Erythroblast (primary cell): ENCODE results near the gene APBA1.

Experiments used
- DNase-seq, 2 experiments: peaks; one replicate each; lab custom pipeline; 2025; lab: John Stamatoyannopoulos, UW
- GATA1 ChIP-seq: IDR thresholded peaks from 2 replicates; pipeline ENCODE4 v1.6.1; 2011; ENCODE audit warnings: low read depth, mild to moderate bottlenecking, control low read depth, low read length, moderate library complexity
- POLR2A ChIP-seq: IDR thresholded peaks from 2 replicates; pipeline ENCODE4 v1.6.1; 2011; ENCODE audit warnings: mild to moderate bottlenecking, low read length

APBA1 gene

DNA sequence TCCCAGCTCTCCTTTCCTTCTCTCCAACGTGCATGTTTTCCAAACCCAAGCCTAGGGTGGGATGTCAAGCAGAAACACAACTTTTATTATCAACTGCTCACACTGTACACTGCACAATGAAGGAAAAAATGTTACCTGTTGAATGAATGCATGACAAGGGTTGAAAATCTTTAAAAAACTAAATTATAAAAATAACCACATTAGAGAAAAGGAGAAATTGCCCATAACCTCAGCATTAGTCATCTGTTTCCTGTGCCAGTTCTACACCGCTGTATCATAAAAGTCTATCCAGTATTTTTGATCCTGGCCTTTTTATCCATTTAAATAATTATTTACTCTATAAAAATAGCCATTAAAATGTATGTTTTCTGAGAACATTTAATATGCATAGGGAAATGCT lies 101.1 kb downstream of the APBA1 start:
- TF ChIP-seq POLR2A, result no peak

DNA sequence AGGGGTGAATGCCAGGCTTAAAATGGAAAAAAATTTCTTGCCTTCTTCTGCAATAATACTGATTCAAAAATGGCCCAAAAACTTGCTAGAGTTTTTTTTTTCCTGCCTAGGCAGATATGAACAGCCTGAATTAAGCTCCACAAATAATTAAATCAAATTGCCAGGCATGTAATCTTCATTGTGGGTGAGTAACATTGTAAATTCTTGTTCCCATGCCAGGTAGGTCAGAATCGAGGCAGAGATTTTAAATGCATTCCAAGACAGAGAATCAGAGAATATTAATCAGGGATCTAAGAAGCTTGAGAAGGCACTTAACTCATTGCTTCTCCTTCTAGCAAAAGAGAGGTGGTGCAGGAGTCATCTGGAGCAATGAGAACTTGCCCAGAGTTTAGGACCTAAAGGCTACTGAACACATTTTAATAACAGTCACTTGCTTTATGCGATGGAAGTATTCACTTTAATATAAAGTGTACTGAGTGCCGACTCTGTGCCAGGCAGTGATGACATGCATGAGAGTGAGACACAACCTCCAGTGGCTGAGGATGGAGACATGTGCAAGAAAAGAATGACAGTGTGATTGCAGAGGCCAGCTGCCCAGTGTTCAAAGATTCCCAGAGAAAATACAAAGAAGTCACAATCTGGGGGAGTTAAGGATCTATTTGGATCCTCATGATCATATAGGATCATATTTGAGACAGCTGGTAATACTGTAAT lies 102.3 kb downstream of the APBA1 start:
- no peak for TF ChIP-seq POLR2A
- no peak for TF ChIP-seq GATA1
- no peak for DNase-seq

More for the DNA sequence above, 101.1 kb downstream of the APBA1 start:
- no peak for DNase-seq

DNA sequence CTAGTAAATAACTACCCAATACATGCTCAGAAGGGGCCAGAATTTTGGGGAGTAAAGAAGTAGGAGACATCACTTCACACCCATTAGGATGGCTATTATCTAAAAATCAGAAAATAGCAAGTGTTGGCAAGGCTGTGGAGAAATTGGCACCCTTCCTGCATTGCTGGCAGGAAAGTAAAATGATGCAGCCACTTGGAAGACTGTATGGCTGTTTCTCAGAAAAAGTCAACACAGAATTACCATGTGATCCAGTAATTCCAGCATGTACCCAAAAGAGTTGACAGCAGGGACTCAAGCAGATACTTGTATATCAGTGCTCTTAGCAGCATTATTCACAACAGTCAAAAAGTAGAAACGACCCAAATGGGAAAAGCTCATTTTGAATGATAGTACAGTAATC lies 107.6 kb downstream of the APBA1 start:
- no peak for TF ChIP-seq GATA1
- no peak for TF ChIP-seq POLR2A
- no peak for DNase-seq

DNA sequence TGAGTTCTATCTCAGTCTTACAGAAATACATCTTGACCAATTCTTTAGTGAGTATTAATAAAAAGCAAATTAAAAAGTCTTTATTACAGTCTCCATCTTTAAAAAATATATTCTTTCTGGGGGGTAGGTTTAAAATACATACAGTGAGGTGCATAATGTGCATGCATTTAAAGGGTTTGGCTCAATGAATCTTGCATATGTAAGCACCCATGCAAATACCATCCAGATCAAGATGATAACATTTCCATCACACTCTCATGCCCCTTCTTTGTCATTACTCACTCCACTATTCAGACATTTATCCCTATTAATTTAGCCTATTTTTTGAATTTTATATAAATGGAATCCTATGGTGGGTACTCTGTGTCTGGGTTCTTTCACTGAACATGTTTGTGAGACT lies 113.0 kb downstream of the APBA1 start:
- TF ChIP-seq POLR2A (no peak), GATA1 (no peak)

DNA sequence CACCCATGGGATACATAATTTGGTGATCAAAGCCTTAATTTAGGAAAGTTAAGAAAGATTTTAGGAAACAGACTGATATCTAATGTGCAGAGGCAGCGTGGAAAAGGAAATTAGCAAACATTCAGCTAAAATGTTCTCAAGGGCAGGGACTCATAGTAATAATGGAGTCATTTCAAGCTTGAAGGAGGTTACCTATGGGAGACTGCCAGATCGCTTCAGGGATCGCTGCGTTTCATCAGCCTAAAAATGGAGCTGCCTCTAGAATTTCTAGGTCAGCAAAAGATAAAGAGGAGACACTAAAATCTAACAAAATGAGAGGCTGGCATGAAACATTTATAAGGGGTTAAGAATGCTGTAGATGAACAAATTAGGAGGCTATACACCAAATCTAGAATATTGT lies 115.5 kb downstream of the APBA1 start:
- no peak for DNase-seq
- no peak for TF ChIP-seq GATA1
- no peak for TF ChIP-seq POLR2A

More for the DNA sequence above, 113.0 kb downstream of the APBA1 start:
- DNase-seq, result no peak

DNA sequence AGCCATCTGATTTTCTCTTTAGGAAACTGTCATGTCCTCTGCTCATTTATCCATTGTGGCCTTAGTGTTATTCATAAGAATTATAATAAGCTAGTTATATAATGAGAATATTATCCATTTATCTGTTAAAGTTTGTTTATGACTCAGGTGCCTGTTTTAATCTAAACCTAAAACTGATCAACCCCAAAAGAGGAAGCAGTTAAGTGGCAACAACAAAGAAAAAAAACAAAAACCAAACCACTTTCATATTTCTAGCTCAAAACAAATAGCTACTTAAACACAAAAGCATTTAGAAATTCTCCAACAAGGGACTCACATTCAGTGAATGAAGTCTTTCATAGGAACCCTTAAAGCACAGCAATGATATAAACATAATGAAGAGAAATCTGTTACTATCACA lies 116.4 kb downstream of the APBA1 start:
- TF ChIP-seq POLR2A (no peak), GATA1 (no peak)
- DNase-seq, result no peak

DNA sequence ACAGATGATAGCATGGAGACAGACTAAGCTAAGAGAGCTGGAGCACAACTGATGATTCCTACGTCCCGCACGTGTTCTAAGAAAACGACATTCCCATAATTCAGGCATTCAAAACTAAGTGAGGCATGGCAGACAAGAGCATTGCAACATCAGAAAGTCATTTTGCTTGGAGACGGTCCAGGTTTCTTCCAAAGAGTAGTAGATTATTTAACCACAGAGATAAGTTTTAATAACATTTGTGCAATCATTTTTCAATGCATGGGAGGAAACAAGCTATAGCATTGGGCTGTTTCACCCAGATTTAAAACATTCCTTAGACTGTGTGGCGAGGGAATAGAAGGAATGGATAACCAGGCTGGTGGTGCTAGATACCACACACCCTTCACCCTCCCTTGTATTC lies 117.2 kb downstream of the APBA1 start:
- peak in 1 of 2 experiments; percentile 25 for DNase-seq
- TF ChIP-seq GATA1 (no peak), POLR2A (no peak)

DNA sequence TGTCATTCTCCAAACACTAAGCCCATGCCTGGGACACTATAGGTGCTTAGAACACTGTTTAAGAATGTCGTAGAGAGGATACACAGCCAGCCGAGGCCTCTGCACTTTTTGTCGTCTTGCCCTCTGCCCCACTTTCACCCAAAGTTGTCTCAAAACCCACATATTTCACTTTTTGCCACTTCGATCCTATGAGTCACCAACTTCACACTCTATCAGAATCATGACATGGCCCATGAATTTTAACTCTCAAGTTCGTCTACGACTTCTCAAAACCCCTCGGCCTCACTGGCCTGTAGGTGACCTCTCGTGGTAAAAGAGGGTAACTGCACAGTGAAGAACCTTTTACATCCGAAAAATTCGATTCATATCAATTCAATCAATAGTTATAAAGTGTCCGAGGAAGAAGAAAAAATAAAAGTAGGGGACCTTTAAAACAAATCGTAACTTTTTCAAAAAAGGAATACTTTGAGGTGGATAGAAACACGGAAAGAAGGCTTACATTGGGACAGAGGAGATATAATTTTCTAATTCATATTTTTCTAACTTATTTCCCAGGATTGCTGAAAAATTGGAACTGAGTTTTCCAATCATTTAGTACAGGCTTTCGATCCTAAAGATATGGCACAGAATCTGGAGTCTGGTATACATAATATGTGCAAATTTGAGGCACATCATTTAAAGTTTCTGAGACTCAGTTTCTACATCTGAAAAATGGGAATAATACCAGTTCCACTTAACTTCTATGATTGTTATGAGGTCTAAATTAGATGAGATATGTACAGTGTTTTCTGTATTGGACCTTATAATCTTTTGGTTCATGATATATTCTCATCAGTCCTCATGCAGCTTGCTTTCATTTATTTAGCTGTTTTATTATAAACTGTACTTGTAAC lies 122.6 kb downstream of the APBA1 start:
- TF ChIP-seq GATA1, result no peak
- no peak for TF ChIP-seq POLR2A
- peak; percentile 38 to 63 for DNase-seq

DNA sequence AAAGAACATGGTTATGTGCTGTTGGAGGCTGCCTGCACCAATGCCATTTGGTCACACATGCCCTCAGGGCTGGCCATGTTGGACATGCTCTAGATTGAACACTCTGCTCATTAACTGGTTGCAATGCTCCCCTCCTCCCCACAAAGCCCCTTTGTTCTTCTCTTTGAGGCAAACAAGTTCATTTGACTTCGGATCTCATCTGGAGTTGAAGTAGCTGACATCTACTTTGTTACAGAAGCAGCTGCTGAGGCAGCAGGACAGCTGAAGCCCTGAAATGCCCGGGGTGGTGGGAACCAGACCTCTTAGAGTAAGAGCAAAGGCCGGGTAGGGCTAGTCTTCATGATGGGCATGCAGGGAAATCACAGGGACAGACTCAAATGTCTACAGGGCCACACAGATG lies 123.5 kb downstream of the APBA1 start:
- DNase-seq, result no peak
- TF ChIP-seq POLR2A (no peak), GATA1 (no peak)

DNA sequence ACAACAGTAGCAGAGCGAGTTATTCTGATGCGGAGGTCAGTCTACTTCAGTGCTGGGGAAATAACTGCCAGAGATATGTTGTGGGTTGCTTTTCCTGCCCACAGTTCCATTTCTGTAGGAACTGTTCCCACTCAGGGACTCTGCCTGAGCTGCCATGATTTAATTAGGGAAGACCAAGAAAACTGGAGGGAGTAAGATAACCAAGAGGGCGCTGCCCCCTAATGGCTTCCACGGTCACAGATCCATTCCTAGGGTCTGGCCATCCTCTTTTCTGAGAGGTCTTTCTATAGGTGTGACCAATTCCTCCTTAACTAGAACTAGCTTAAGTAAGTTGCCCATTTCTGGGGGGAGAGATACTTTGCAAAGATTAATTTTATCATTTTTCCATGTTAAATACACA lies 125.9 kb downstream of the APBA1 start:
- DNase-seq, result peak in 1 of 2 experiments; percentile 13
- TF ChIP-seq GATA1, result no peak
- TF ChIP-seq POLR2A, result no peak

DNA sequence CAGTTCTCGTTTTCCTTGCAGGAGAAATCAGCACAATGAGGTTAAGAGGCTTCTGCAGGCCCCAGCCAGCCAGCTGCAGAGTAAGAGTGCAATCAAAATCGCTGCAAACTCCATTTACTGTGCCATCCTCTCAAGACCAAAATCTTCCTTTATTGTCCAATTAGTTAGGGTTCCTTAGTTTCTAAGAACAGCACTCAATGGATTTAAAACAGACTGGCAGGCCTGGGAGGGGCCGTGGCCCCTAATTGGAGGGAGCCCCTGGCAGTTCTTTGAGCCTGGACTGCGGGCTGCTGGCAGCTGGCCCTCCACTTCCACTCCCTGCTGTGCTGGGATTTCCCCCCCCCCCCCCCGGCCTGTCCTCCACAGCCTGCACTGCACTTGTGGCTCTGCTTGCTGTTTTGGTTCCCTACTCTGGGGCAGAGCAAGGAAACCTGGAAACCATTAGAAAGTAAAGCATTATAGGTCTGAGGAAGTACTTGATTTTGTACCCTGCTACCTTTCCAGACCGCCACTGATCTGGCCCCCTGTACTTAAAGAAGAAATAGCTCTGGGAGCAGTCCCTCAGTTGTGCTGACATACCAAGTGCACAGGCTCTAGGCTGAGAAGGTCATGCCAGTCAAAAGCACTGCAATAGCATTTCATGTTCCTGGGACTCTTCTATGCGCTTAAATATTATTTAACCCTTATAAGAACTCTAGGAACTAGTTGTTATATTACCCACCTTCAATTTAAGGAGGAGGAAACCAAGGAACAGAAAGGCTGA lies 129.0 kb downstream of the APBA1 start:
- no peak for DNase-seq
- TF ChIP-seq GATA1 (no peak), POLR2A (no peak)

DNA sequence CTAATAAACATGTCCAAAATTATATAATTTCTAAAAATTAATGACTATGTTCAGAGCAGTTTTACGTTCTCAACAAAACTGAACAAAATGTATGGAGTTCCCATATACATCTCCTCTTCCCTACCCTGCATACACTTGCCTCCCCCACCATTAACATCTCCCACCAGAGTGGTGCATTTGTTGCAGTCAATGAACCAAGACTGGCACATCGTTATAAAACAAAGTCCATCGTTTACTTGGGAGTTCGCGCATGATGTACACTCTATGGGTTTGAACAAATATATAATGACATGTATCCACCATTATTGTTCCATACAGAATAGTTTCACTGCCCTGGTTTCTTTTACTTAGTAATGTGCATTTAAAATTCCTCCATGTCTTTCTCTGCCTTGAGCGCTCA lies 130.1 kb downstream of the APBA1 start:
- TF ChIP-seq GATA1 (no peak), POLR2A (no peak)
- no peak for DNase-seq

DNA sequence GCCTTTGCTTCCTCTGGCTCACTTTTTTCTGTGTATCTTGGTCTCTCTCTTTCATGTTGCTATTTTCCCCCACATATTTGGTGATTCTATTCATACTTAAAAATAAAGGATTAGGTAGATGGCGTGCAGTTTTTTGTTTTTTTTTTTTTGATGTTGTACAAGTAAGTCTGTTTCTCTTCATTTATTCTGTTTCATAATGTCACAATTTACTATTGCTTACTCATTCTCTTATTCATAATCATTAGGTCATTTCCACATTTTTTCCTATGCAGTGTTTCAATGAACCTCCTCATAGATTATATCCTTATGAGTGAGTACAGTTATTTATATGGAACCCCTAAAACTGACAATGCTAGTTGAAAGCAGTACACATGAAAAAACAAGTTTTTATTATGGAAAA lies 136.3 kb downstream of the APBA1 start:
- no peak for DNase-seq

DNA sequence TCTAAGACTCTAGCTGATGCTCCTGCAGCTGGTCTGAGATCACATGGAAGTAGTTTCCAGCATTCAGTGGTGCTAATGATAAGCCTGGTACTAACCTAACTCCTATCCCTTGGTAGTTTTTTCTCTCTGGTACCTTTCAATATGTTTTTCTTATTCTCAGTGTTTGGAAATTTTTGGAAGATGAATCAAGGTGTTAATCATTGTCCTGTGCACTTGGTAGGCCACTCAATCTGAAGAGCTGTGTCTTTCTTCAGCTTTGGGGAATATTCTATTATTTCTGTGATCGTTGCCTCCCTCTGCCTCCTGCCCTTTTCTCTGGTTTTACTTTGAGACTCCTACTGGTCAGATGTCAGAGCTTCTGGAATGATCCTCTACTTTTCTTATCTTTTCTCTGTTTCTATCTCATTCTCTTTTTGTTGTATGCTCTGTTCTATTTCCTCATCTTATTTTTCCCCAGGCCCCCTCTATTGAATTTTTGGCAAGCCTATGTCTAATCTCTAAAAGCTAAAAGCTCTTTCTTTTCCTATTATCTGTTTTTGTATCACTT lies 136.8 kb downstream of the APBA1 start:
- DNase-seq, result no peak

More for the DNA sequence above, 136.3 kb downstream of the APBA1 start:
- TF ChIP-seq GATA1, result no peak
- TF ChIP-seq POLR2A, result no peak

DNA sequence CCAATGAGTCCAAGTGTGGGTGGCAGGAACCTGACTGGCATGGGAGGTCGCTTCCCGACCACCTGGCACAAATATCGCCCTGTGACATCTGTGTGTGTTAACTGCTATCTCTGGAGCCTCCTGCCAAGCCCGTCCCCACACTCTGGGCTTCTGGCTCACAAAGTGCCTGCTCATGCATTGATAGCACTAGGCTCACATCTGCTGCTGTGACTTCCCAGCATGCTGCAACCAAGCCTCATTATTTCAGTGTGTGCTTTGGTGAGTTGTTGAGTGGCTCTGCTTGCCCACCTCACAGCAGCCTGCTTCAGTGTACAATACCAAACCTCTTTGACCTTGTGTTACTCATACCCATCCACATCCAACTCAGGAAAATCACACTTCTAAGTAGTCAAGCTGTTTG lies 139.8 kb downstream of the APBA1 start:
- TF ChIP-seq POLR2A (no peak), GATA1 (no peak)
- peak; percentile 83 to 85 for DNase-seq

More for the DNA sequence above, 136.8 kb downstream of the APBA1 start:
- no peak for TF ChIP-seq POLR2A
